ENCODE data around the gene CREBZF.
"Not testable (repeated sequence)": the region's sequence is repeated elsewhere in the genome, so short reads cannot be mapped to it uniquely, and the experiment has no call there.

CREBZF gene

GRCh38 chr11:85626496-85626895 lies 38.4 kb downstream of the CREBZF start:
- no peak for DNase-seq

- no peak for DNase-seq
These were observed 44.7 kb downstream of the CREBZF start for GRCh38 chr11:85620256-85620655.

- no peak for DNase-seq
These were observed 45.4 kb downstream of the CREBZF start for GRCh38 chr11:85619499-85619898.

- not testable (repeated sequence) for DNase-seq
These were observed 53.3 kb downstream of the CREBZF start for GRCh38 chr11:85611643-85612042.

Data from activated naive CD4-positive, alpha-beta T cell treated with anti-CD3 and anti-CD28 coated beads, Interleukin-2, amount 50 U/mL, for 16 hours (primary cell).